OCI-LY7 (cell line): ENCODE results near the gene C9orf72. TPM values are rescaled to one million over a fixed set of nuclear protein-coding genes. Genes with fewer than 3 reads are reported as not detected.

Experiments
- BruUV-seq: library from RNA; stranded (reverse); fragments of 400-500 nt; replicated peaks from 2 replicates; lab custom pipeline; 2021; lab: Mats Ljungman, UMichigan
- CTCF ChIA-PET: fragments of 300-600 bp; sonication (Branson Sonifier 250); formaldehyde crosslinking; loops from one replicate; lab custom pipeline; 2022; ENCODE audit warnings: antibody characterized with exemption; ENCODE audit not compliant: unreplicated experiment; lab: Charles Lee
- POLR2A ChIA-PET: fragments of 300-600 bp; sonication (Branson Sonifier 250); formaldehyde crosslinking; loops from one replicate; lab custom pipeline; 2022; ENCODE audit warnings: antibody characterized with exemption; lab: Charles Lee
- DNase-seq: peaks from one replicate; pipeline ENCODE4 v3.0.0-alpha.2; 2015; ENCODE audit warnings: low spot score
- H2AFZ ChIP-seq: fragments of 200-600 bp; sonication (generic), shearing (Covaris generic); 2 replicates; pipeline ENCODE4 v1.6.1; 2014; ENCODE audit warnings: mild to moderate bottlenecking, antibody characterized with exemption, low read length, moderate library complexity
- H3K27ac ChIP-seq: fragments of 200-600 bp; sonication (generic); 2 replicates; pipeline ENCODE4 v1.5.1; 2014; ENCODE audit warnings: mixed run types, low read depth, mild to moderate bottlenecking, moderate library complexity, low read length, inconsistent platforms; ENCODE audit not compliant: poor library complexity, severe bottlenecking
- H3K36me3 ChIP-seq: fragments of 200-600 bp; sonication (generic); 2 replicates; pipeline ENCODE4 v1.6.1; 2014; ENCODE audit warnings: mild to moderate bottlenecking, antibody characterized with exemption, low read length, moderate library complexity, mixed read lengths; ENCODE audit not compliant: insufficient read depth
- H3K4me1 ChIP-seq: fragments of 200-600 bp; sonication (generic); 2 replicates; pipeline ENCODE4 v1.5.1; 2014; ENCODE audit warnings: mild to moderate bottlenecking, low read length; ENCODE audit not compliant: insufficient read depth, poor library complexity, severe bottlenecking
- H3K4me2 ChIP-seq: fragments of 200-600 bp; sonication (generic); 2 replicates; pipeline ENCODE4 v1.6.1; 2014; ENCODE audit warnings: mild to moderate bottlenecking, low read length
- H3K4me3 ChIP-seq: fragments of 200-600 bp; sonication (generic); 2 replicates; pipeline ENCODE4 v1.5.1; 2014; ENCODE audit warnings: mild to moderate bottlenecking, low read depth, low read length; ENCODE audit not compliant: poor library complexity, severe bottlenecking
- H3K79me2 ChIP-seq: fragments of 200-600 bp; sonication (generic); 2 replicates; pipeline ENCODE4 v1.6.1; 2016; ENCODE audit warnings: low read depth, mild to moderate bottlenecking, low read length, moderate library complexity, mixed read lengths; ENCODE audit not compliant: insufficient read depth
- H3K9me2 ChIP-seq: fragments of 200-600 bp; sonication (generic); 2 replicates; pipeline ENCODE4 v1.6.1; 2016; ENCODE audit warnings: mild to moderate bottlenecking, low read length, mixed read lengths; ENCODE audit not compliant: insufficient read depth
- H3K9me3 ChIP-seq: fragments of 200-600 bp; sonication (generic); 2 replicates; pipeline ENCODE4 v1.6.1; 2014; ENCODE audit warnings: mild to moderate bottlenecking, mixed run types, low read length, mixed read lengths
- H4K20me1 ChIP-seq: fragments of 200-600 bp; sonication (generic); 2 replicates; pipeline ENCODE4 v1.6.1; 2014; ENCODE audit warnings: mild to moderate bottlenecking, antibody characterized with exemption, low read length, moderate library complexity, mixed read lengths; ENCODE audit not compliant: insufficient read depth
- CTCF ChIP-seq: fragments of 200-600 bp; sonication (generic); conservative IDR thresholded peaks from 2 replicates; pipeline ENCODE4 v1.5.1; 2014; ENCODE audit warnings: mild to moderate bottlenecking, antibody characterized with exemption, low read length, moderate library complexity, mixed read lengths
- EZH2phosphoT487 ChIP-seq: fragments of 200-600 bp; sonication (generic); IDR thresholded peaks from 2 replicates; pipeline ENCODE4 v1.6.1; 2018; ENCODE audit warnings: low read depth, borderline replicate concordance, mild to moderate bottlenecking, mixed run types, antibody characterized with exemption, low read length, moderate library complexity, mixed read lengths
- intact Hi-C: fragments of 100-400 bp; cut with micrococcal nuclease; formaldehyde crosslinking; loops from one replicate; pipeline ENCODE4 v1.10.0; 2022; ENCODE audit not compliant: unreplicated experiment
- total RNA-seq, 2 experiments: library from RNA; depleted of rRNA in 1 of 2; stranded (reverse); fragments of >200 nt in 1 of 2; shearing (Covaris generic) in 1 of 2; gene quantifications; 2 replicates each; pipeline ENCODE4 v1.2.3, GENCODE V29; 2014 to 2022

The C9orf72 gene
- total RNA-seq, 2 experiments from 2014 or later: 12.3 to 16.4 TPM

GRCh38 chr9:27581826-27582225 lies 8.5 kb upstream of the C9orf72 start:
- no peak overlapping the region for H3K4me3 ChIP-seq
- H4K20me1 ChIP-seq: no peaks in the 10 kb centered on the region
- intact Hi-C loops: no loop called here
- no peak for TF ChIP-seq CTCF
- TF ChIP-seq EZH2phosphoT487: no peak
- ChIA-PET POLR2A (interaction anchor here (1.0 to 1.8 kb wide), 2 partner anchors 12 to 19 kb away, joined by 3 to 6 read pairs; no protein-coding TSS in a partner anchor), CTCF (no interaction called here)
- H3K79me2 ChIP-seq: no peaks in the 10 kb centered on the region
- H3K4me1 ChIP-seq: no peaks in the 10 kb centered on the region
- BruUV-seq: no TSS peak
- H3K36me3 ChIP-seq: no peaks in the 10 kb centered on the region
- no peak overlapping the region for H3K4me2 ChIP-seq
- no peak overlapping the region for H3K27ac ChIP-seq
- 0 out of 2 replicates have a peak, but pooled peaks cover 6% of the 10 kb centered on the region for H3K9me3 ChIP-seq
- 0 out of 2 replicates have a peak, but pooled peaks cover under 1% of the 10 kb centered on the region for H3K9me2 ChIP-seq
- no peak overlapping the region for H2AFZ ChIP-seq
- no peak for DNase-seq

GRCh38 chr9:27573634-27574590 lies 631 bp upstream of the C9orf72 start:
- POLR2A ChIA-PET: interaction anchor here (0.8 to 1.6 kb wide), 5 partner anchors 10 to 15 kb away, joined by 3 to 6 read pairs (median 3); no protein-coding TSS in a partner anchor
- H3K27ac ChIP-seq: peak overlapping the region; percentile 79
- H3K4me3 ChIP-seq: peak overlapping the region; percentile 72
- peaks cover 19% of the 10 kb centered on the region for H3K9me3 ChIP-seq
- H4K20me1 ChIP-seq: no peaks in the 10 kb centered on the region
- peak overlapping the region; percentile 85 for H3K4me2 ChIP-seq
- CTCF ChIA-PET: no interaction called here
- H3K36me3 ChIP-seq: no peaks in the 10 kb centered on the region
- H3K9me2 ChIP-seq: no peaks in the 10 kb centered on the region
- H3K4me1 ChIP-seq: peaks cover 13% of the 10 kb centered on the region
- no peaks in the 10 kb centered on the region for H3K79me2 ChIP-seq
- BruUV-seq: no TSS peak
- intact Hi-C loops: loop anchor here (1.0 to 2.0 kb wide), 2 partner anchors 13 to 627 kb away; partner anchors contain the start of gene PLAA
- peak; percentile 99 for DNase-seq
- no peak for TF ChIP-seq CTCF
- peak overlapping the region; percentile 90 for H2AFZ ChIP-seq
